Measurements from ENCODE around the gene DNAJB1.

Gene DNAJB1

DNA sequence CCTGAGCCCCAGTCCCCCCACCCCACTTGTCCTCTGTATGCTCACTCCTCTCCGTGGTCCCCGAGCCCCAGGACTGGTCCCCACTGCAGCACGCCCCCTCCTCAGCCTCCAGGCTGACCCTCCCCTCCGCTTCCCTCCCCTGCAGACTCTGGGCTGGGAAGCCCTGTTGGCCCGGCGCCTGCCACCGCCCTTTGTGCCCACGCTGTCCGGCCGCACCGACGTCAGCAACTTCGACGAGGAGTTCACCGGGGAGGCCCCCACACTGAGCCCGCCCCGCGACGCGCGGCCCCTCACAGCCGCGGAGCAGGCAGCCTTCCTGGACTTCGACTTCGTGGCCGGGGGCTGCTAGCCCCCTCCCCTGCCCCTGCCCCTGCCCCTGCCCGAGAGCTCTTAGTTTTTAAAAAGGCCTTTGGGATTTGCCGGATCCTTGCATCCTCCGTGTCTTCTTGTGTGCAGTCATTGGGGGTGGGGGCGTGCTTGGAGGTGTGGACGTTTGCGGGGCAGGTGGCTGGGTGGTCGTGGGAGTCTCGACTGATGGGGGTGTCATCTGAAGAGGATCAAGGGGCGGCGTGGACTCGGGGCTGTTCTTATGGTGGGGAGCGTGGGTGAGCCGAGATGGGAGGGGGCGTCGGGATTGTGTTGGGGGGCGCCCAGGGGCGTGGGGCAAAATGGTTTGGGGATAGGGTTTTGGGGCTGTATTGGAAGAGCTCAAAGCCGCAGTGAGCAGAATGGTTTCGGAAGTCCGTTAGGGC lies 46.6 kb downstream of the DNAJB1 start:
- no peak for DNase-seq

DNA sequence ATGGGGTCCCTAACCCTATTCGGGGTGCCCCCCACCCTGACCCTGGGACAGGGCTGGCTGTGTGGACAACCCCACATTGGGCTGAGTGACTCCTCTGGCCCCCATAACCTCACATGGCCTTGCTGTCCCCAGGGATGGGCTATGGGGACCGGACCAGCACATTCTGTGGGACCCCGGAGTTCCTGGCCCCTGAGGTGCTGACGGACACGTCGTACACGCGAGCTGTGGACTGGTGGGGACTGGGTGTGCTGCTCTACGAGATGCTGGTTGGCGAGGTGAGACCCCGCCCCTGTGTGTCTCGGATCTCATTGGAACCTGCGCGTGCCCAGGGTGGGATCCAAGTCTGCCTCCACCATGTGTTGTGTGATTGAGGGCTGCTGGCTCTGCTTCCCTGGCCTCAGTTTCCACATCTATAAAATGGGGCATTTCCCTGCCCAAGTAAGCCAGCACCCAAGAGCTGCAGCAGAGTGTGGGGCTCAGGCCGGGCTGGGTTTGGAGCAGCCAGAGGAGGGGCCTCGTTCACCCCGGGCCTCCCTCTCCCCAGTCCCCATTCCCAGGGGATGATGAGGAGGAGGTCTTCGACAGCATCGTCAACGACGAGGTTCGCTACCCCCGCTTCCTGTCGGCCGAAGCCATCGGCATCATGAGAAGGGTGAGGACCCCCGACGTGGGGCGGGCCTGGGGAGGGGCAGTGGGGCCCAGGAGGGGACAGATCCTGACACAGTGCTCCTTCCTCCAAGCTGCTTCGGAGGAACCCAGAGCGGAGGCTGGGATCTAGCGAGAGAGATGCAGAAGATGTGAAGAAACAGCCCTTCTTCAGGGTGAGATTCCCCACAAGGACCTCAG lies 47.9 kb downstream of the DNAJB1 start:
- no peak for DNase-seq

DNA sequence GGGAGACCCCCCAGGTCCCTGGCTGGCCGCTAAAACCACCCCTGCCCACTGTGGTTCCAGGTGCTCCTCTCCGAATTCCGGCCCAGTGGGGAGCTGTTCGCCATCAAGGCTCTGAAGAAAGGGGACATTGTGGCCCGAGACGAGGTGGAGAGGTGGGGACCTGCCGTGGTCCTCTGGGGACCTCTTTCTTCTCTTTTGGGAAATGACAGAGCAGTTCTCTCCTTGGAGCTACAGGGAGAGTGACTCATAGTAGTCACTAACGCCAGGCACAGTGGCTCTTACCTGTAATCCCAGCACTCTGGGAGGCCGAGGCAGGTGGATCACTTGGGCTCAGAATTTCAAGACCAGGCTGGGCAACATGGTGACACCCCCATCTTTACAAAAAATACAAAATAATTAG lies 50.4 kb downstream of the DNAJB1 start:
- no peak for DNase-seq

DNA sequence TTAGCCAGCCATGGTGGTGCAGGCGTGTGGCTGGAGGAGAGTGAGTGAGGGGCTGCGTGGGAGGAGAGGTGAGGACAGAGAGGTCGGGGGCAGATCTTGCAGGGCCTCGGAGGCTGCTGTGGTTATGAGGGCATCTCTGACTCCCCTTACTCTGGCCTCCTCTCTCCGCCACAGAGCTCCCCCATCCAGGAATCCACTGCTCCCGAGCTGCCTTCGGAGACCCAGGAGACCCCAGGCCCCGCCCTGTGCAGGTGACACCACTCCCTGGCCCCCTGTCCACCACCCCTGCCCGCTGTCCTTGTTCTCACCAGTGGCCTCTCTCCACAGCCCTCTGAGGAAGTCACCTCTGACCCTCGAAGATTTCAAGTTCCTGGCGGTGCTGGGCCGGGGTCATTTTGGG lies 50.8 kb downstream of the DNAJB1 start:
- DNase-seq = no peak
